TTC549 (cell line): ENCODE measurements around the gene GAB2.

Experiments
- FAIRE-seq: peaks from 2 replicates; lab custom pipeline; 2012; peaks lifted over from hg19 to GRCh38; lab: Jason Lieb, UNC

Gene GAB2

GRCh38 chr11:78219493-78220217 lies 198.0 kb downstream of the GAB2 start:
- no peak for FAIRE-seq

GRCh38 chr11:78218707-78219492 lies 198.7 kb downstream of the GAB2 start:
- no peak for FAIRE-seq

GRCh38 chr11:78217650-78218541 lies 199.7 kb downstream of the GAB2 start:
- FAIRE-seq = no peak

- no peak for FAIRE-seq
Measured at GRCh38 chr11:78216571-78217287, 200.9 kb downstream of the GAB2 start.

- no peak for FAIRE-seq
Measured at GRCh38 chr11:78216021-78216420, 201.6 kb downstream of the GAB2 start.

- no peak for FAIRE-seq
Measured at GRCh38 chr11:78214331-78215194, 203.1 kb downstream of the GAB2 start.

- FAIRE-seq = no peak
Measured at GRCh38 chr11:78213526-78214330, 203.9 kb downstream of the GAB2 start.

GRCh38 chr11:78212586-78213371 lies 204.8 kb downstream of the GAB2 start:
- no peak for FAIRE-seq

GRCh38 chr11:78211565-78211964 lies 206.1 kb downstream of the GAB2 start:
- no peak for FAIRE-seq

- no peak for FAIRE-seq
Measured at GRCh38 chr11:78210000-78210608, 207.5 kb downstream of the GAB2 start.

GRCh38 chr11:78209478-78209877 lies 208.1 kb downstream of the GAB2 start:
- no peak for FAIRE-seq

GRCh38 chr11:78208257-78209165 lies 209.1 kb downstream of the GAB2 start:
- no peak for FAIRE-seq

- FAIRE-seq = no peak
Measured at GRCh38 chr11:78207532-78208256, 209.9 kb downstream of the GAB2 start.

- FAIRE-seq = no peak
Measured at GRCh38 chr11:78205691-78206090, 211.9 kb downstream of the GAB2 start.

- no peak for FAIRE-seq
Measured at GRCh38 chr11:78205256-78205655, 212.4 kb downstream of the GAB2 start.

GRCh38 chr11:78203184-78203583 lies 214.4 kb downstream of the GAB2 start:
- no peak for FAIRE-seq

GRCh38 chr11:78202733-78203167 lies 214.9 kb downstream of the GAB2 start:
- no peak for FAIRE-seq
